Neuronal stem cell (in vitro differentiated cells): Measurements from ENCODE around the gene ADISSP.

Source experiments
- DNase-seq: peaks from one replicate; pipeline ENCODE4 v3.0.0-alpha.2; 2013; ENCODE audit warnings: low spot score
- H2AFZ ChIP-seq: one replicate; pipeline ENCODE4 v1.6.1; 2013; ENCODE audit warnings: mild to moderate bottlenecking, low read length, inconsistent platforms
- H2AK5ac ChIP-seq: 2 replicates; pipeline ENCODE4 v1.6.1; 2013; ENCODE audit warnings: low read depth, mild to moderate bottlenecking, inconsistent platforms, low read length, moderate library complexity, mixed read lengths
- H2BK120ac ChIP-seq: 2 replicates; pipeline ENCODE4 v1.6.1; 2013; ENCODE audit warnings: low read depth, mild to moderate bottlenecking, inconsistent platforms, low read length, moderate library complexity, mixed read lengths
- H2BK12ac ChIP-seq: one replicate; pipeline ENCODE4 v1.6.1; 2013; ENCODE audit warnings: low read length, inconsistent platforms
- H2BK15ac ChIP-seq: 2 replicates; pipeline ENCODE4 v1.6.1; 2013; ENCODE audit warnings: mild to moderate bottlenecking, low read length, inconsistent platforms, mixed read lengths
- H2BK5ac ChIP-seq: one replicate; pipeline ENCODE4 v1.6.1; 2013; ENCODE audit warnings: inconsistent platforms, mild to moderate bottlenecking, low read length, moderate library complexity
- H3K14ac ChIP-seq: one replicate; pipeline ENCODE4 v1.6.1; 2013; ENCODE audit warnings: low read length, inconsistent platforms
- H3K18ac ChIP-seq: 2 replicates; pipeline ENCODE4 v1.6.1; 2013; ENCODE audit warnings: low read length, inconsistent platforms
- H3K23ac ChIP-seq: 2 replicates; pipeline ENCODE4 v1.6.1; 2013; ENCODE audit warnings: low read depth, mild to moderate bottlenecking, mixed read lengths, low read length, inconsistent platforms; ENCODE audit not compliant: poor library complexity
- H3K27ac ChIP-seq: replicated peaks from 3 replicates; pipeline ENCODE4 v1.5.1; 2013; ENCODE audit warnings: low read length, inconsistent platforms
- H3K27me3 ChIP-seq, 3 experiments: 2 replicates each; pipeline ENCODE4 v1.6.1; 2013; ENCODE audit warnings: low read length in 3 of 3, mild to moderate bottlenecking in 2 of 3, inconsistent platforms in 1 of 3, low read depth in 1 of 3, mixed read lengths in 1 of 3, moderate library complexity in 1 of 3; ENCODE audit not compliant: control insufficient read depth in 3 of 3, insufficient read depth in 3 of 3
- H3K36me3 ChIP-seq, 2 donors: replicated peaks in 1 of 2; 2 replicates each; pipeline ENCODE4 v1.6.1; 2013; ENCODE audit warnings: low read length in 2 of 2; ENCODE audit not compliant: control insufficient read depth in 2 of 2, insufficient read depth in 2 of 2
- H3K4ac ChIP-seq: 2 replicates; pipeline ENCODE4 v1.6.1; 2013; ENCODE audit warnings: inconsistent platforms, mild to moderate bottlenecking, low read length, moderate library complexity
- H3K4me1 ChIP-seq, 2 donors: 1 replicate in 1 of 2; 2 replicates in 1 of 2; pipeline ENCODE4 v1.6.1; 2013; ENCODE audit warnings: low read length in 2 of 2, low read depth in 1 of 2; ENCODE audit not compliant: control insufficient read depth in 2 of 2, insufficient read depth in 1 of 2
- H3K4me2 ChIP-seq: one replicate; pipeline ENCODE4 v1.6.1; 2013; ENCODE audit warnings: mild to moderate bottlenecking, low read length, inconsistent platforms; ENCODE audit not compliant: insufficient read depth, poor library complexity, severe bottlenecking
- H3K4me3 ChIP-seq, 2 donors: 2 replicates each; pipeline ENCODE4 v1.5.1; 2013; ENCODE audit warnings: low read length in 2 of 2, mild to moderate bottlenecking in 2 of 2, inconsistent platforms in 1 of 2, moderate library complexity in 1 of 2
- H3K79me1 ChIP-seq: one replicate; pipeline ENCODE4 v1.6.1; 2013; ENCODE audit warnings: low read depth, mild to moderate bottlenecking, inconsistent platforms, low read length, moderate library complexity
- H3K9ac ChIP-seq: one replicate; pipeline ENCODE4 v1.6.1; 2013; ENCODE audit warnings: mild to moderate bottlenecking, low read depth, low read length, inconsistent platforms; ENCODE audit not compliant: poor library complexity
- H3K9me3 ChIP-seq, 2 donors: replicated peaks in 1 of 2; 2 replicates each; pipeline versions ENCODE3 to v1.6.1; 2013; ENCODE audit warnings: low read length in 2 of 2, mild to moderate bottlenecking in 2 of 2, inconsistent platforms in 1 of 2, low read depth in 1 of 2, mixed read lengths in 1 of 2, moderate library complexity in 1 of 2; ENCODE audit not compliant: control insufficient read depth in 2 of 2, insufficient read depth in 1 of 2
- H4K8ac ChIP-seq: one replicate; pipeline ENCODE4 v1.6.1; 2013; ENCODE audit warnings: low read depth, mild to moderate bottlenecking, inconsistent platforms, low read length, moderate library complexity
- H4K91ac ChIP-seq: one replicate; pipeline ENCODE4 v1.6.1; 2013; ENCODE audit warnings: low read length, low read depth, mild to moderate bottlenecking, inconsistent platforms; ENCODE audit not compliant: poor library complexity
- WGBS, 2 donors: extraction: QIAGEN DNeasy Blood & Tissue Kit; methylation state at CpG; one replicate each; pipeline ENCODE4 v1.1.7; 2013; ENCODE audit warnings: missing lambda C conversion rate in 2 of 2, mixed read lengths in 1 of 2; ENCODE audit not compliant: insufficient read length in 2 of 2, insufficient replicate concordance in 1 of 2; ENCODE audit errors: extremely low coverage in 2 of 2; 5-methylcytosine and 5-hydroxymethylcytosine counted together

The ADISSP gene

GRCh38 chr20:3711484-3711941 is 56.0 kb downstream of the ADISSP start:
- Histone ChIP-seq H2BK5ac (no peak overlapping the region), H3K36me3 (no peaks in the 10 kb centered on the region), H3K23ac (no peak overlapping the region), H3K14ac (no peak overlapping the region), H3K79me1 (no peaks in the 10 kb centered on the region), H2BK15ac (no peak overlapping the region), H3K27me3 (peaks cover 0 to 3% (median 0%) of the 10 kb centered on the region in 3 experiments), H3K18ac (no peak overlapping the region), H3K4me2 (no peak overlapping the region), H2AFZ (no peak overlapping the region), H4K91ac (no peak overlapping the region), H3K9me3 (no peaks in the 10 kb centered on the region), H2AK5ac (no peak overlapping the region), H3K27ac (no peak overlapping the region), H2BK120ac (no peak overlapping the region), H2BK12ac (no peak overlapping the region), H3K4ac (no peak overlapping the region), H3K4me3 (no peak overlapping the region), H3K9ac (no peak overlapping the region), H4K8ac (no peak overlapping the region), H3K4me1 (no peaks in the 10 kb centered on the region)
- WGBS, 2 donors: no CpG with 5 or more reads among the region's 4 CpGs
- DNase-seq: no peak

- no CpG with 5 or more reads among the region's 18 CpGs for WGBS, 2 donors
- H2BK15ac ChIP-seq: no peak overlapping the region
- no peaks in the 10 kb centered on the region for H3K9me3 ChIP-seq
- no peak overlapping the region for H3K4ac ChIP-seq
- H3K36me3 ChIP-seq: no peaks in the 10 kb centered on the region
- H4K91ac ChIP-seq: no peak overlapping the region
- peaks cover 0 to 3% (median 0%) of the 10 kb centered on the region in 3 experiments for H3K27me3 ChIP-seq
- H3K18ac ChIP-seq: no peak overlapping the region
- H3K79me1 ChIP-seq: no peaks in the 10 kb centered on the region
- H4K8ac ChIP-seq: no peak overlapping the region
- H3K27ac ChIP-seq: no peak overlapping the region
- no peak overlapping the region for H3K14ac ChIP-seq
- H3K4me1 ChIP-seq: no peaks in the 10 kb centered on the region
- no peak overlapping the region for H2BK120ac ChIP-seq
- H2BK12ac ChIP-seq: no peak overlapping the region
- peak; percentile 80 for DNase-seq
- peak overlapping the region; percentile 12 for H2AK5ac ChIP-seq
- no peak overlapping the region for H2BK5ac ChIP-seq
- no peak overlapping the region for H3K4me3 ChIP-seq
- no peak overlapping the region for H3K23ac ChIP-seq
- no peak overlapping the region for H3K9ac ChIP-seq
- peak overlapping the region; percentile 33 for H3K4me2 ChIP-seq
- H2AFZ ChIP-seq: no peak overlapping the region
Measured at GRCh38 chr20:3710703-3711483, 56.7 kb downstream of the ADISSP start.

GRCh38 chr20:3710011-3710466 is 57.5 kb downstream of the ADISSP start:
- H3K36me3 ChIP-seq: no peaks in the 10 kb centered on the region
- H3K4me3 ChIP-seq: no peak overlapping the region
- peaks cover 0 to 3% (median 0%) of the 10 kb centered on the region in 3 experiments for H3K27me3 ChIP-seq
- no peak overlapping the region for H2BK120ac ChIP-seq
- no peak overlapping the region for H4K8ac ChIP-seq
- H2BK5ac ChIP-seq: no peak overlapping the region
- peak overlapping the region; percentile 12 for H2AK5ac ChIP-seq
- H3K14ac ChIP-seq: peak overlapping the region; percentile 67
- H2BK12ac ChIP-seq: no peak overlapping the region
- H3K18ac ChIP-seq: no peak overlapping the region
- H3K27ac ChIP-seq: no peak overlapping the region
- no peaks in the 10 kb centered on the region for H3K79me1 ChIP-seq
- peak overlapping the region; percentile 17 for H3K23ac ChIP-seq
- DNase-seq: no peak
- H4K91ac ChIP-seq: no peak overlapping the region
- H2BK15ac ChIP-seq: peak overlapping the region; percentile 69
- no peak overlapping the region for H3K4me2 ChIP-seq
- H3K4ac ChIP-seq: no peak overlapping the region
- peak overlapping the region; percentile 25 for H3K9ac ChIP-seq
- no CpG with 5 or more reads among the region's 6 CpGs for WGBS, 2 donors
- H3K9me3 ChIP-seq: no peaks in the 10 kb centered on the region
- H3K4me1 ChIP-seq: no peaks in the 10 kb centered on the region
- no peak overlapping the region for H2AFZ ChIP-seq

GRCh38 chr20:3707508-3707899 is 60.0 kb downstream of the ADISSP start:
- Histone ChIP-seq H3K4ac (no peak overlapping the region), H4K8ac (no peak overlapping the region), H3K9ac (no peak overlapping the region), H2BK120ac (no peak overlapping the region), H3K36me3 (no peaks in the 10 kb centered on the region), H3K18ac (no peak overlapping the region), H3K4me2 (no peak overlapping the region), H3K4me1 (no peaks in the 10 kb centered on the region), H3K79me1 (no peaks in the 10 kb centered on the region), H2BK12ac (no peak overlapping the region), H3K27me3 (no peaks in the 10 kb centered on the region), H3K27ac (no peak overlapping the region), H3K9me3 (no peaks in the 10 kb centered on the region), H3K14ac (no peak overlapping the region), H3K23ac (peak overlapping the region; percentile 10), H2BK15ac (no peak overlapping the region), H3K4me3 (no peak overlapping the region), H2AK5ac (no peak overlapping the region), H2BK5ac (no peak overlapping the region), H4K91ac (no peak overlapping the region), H2AFZ (no peak overlapping the region)
- no CpG with 5 or more reads among the region's 3 CpGs for WGBS, 2 donors
- no peak for DNase-seq
